HepG2 (cell line): ENCODE results near the gene ANKEF1. TPM values are rescaled to one million over a fixed set of nuclear protein-coding genes. Genes with fewer than 3 reads are reported as not detected.

Experiments
- ATAC-seq: fragments of 200-7000 bp; cut with Tn5 transposase; 3 replicates; pipeline ENCODE4 v1.9.1; 2020; ENCODE audit warnings: mild to moderate bottlenecking, moderate library complexity
- BruUV-seq: library from RNA; stranded (reverse); fragments of 400-500 nt; replicated peaks from 2 replicates; lab custom pipeline; 2021; lab: Mats Ljungman, UMichigan
- CTCF ChIA-PET: fragments of 300-600 bp; formaldehyde crosslinking; extraction: SDS; loops from one replicate; lab custom pipeline; 2021; ENCODE audit warnings: low total read pairs, inconsistent platforms, low intra/inter-chr PET ratio; lab: Yijun Ruan, JAX
- POLR2A ChIA-PET: fragments of 350-600 bp; sonication (Branson Sonifier 250); formaldehyde crosslinking; loops from one replicate; lab custom pipeline; 2020; ENCODE audit warnings: antibody characterized with exemption, inconsistent platforms; lab: Yijun Ruan, JAX
- DNase-seq: peaks from one replicate; pipeline ENCODE4 v3.0.0-alpha.2; 2015; ENCODE audit warnings: low spot score
- FAIRE-seq: peaks from 3 replicates; lab custom pipeline; 2011; peaks lifted over from hg19 to GRCh38; lab: Jason Lieb, UNC
- H2AFZ ChIP-seq: one replicate; pipeline ENCODE4 v1.6.1; 2011; ENCODE audit warnings: low read length, inconsistent platforms
- H3K27ac ChIP-seq: fragments of 300-600 bp; 3 replicates; pipeline ENCODE4 v1.8.0; 2011; ENCODE audit warnings: mixed run types, mild to moderate bottlenecking, mixed read lengths, low read length, inconsistent platforms; ENCODE audit not compliant: insufficient read depth; ENCODE audit errors: extremely low read length
- H3K27me3 ChIP-seq, 2 experiments: fragments of 200-600 bp in 1 of 2; 2 replicates in 1 of 2; 3 replicates in 1 of 2; pipeline versions ENCODE4 v1.6.0 to v1.8.0; 2011; ENCODE audit warnings: low read length in 2 of 2, mild to moderate bottlenecking in 2 of 2, moderate library complexity in 2 of 2, inconsistent platforms in 1 of 2; ENCODE audit not compliant: insufficient read depth in 2 of 2, control insufficient read depth in 1 of 2
- H3K36me3 ChIP-seq, 2 experiments: fragments of 200-600 bp in 1 of 2; replicated peaks in 1 of 2; 2 replicates in 1 of 2; 3 replicates in 1 of 2; pipeline versions ENCODE4 v1.5.1 to v1.8.0; 2011; ENCODE audit warnings: low read length in 2 of 2, inconsistent platforms in 1 of 2; ENCODE audit not compliant: insufficient read depth in 2 of 2, control insufficient read depth in 1 of 2
- H3K4me1 ChIP-seq: 2 replicates; pipeline ENCODE4 v1.5.1; 2012; ENCODE audit warnings: low read length, inconsistent platforms; ENCODE audit not compliant: insufficient read depth
- H3K4me2 ChIP-seq: 2 replicates; pipeline ENCODE4 v1.6.0; 2011; ENCODE audit warnings: low read depth, low read length, inconsistent platforms
- H3K4me3 ChIP-seq, 3 experiments: fragments of 200-600 bp in 1 of 3; sonication (generic), shearing (Covaris generic) in 1 of 3; replicated peaks in 1 of 3; 2 replicates each; pipeline ENCODE4 v1.5.1; 2011 to 2016; ENCODE audit warnings: low read length in 3 of 3, inconsistent platforms in 2 of 3, low read depth in 2 of 3, mild to moderate bottlenecking in 2 of 3, control low read depth in 1 of 3, mixed read lengths in 1 of 3; ENCODE audit not compliant: insufficient read depth in 1 of 3
- H3K79me2 ChIP-seq: one replicate; pipeline ENCODE4 v1.6.1; 2011; ENCODE audit warnings: low read length, inconsistent platforms; ENCODE audit not compliant: insufficient read depth
- H3K9ac ChIP-seq: 2 replicates; pipeline ENCODE4 v1.6.0; 2011; ENCODE audit warnings: mild to moderate bottlenecking, low read depth, low read length, inconsistent platforms; ENCODE audit not compliant: insufficient read depth
- H3K9me3 ChIP-seq: 2 replicates; pipeline ENCODE4 v1.5.1; 2012; ENCODE audit warnings: mild to moderate bottlenecking, low read length
- H4K20me1 ChIP-seq: 2 replicates; pipeline ENCODE4 v1.6.0; 2011; ENCODE audit warnings: inconsistent platforms, mild to moderate bottlenecking, low read length, moderate library complexity; ENCODE audit not compliant: insufficient read depth
- AGO1 ChIP-seq: fragments of 200-400 bp; formaldehyde crosslinking; IDR thresholded peaks from 2 replicates; pipeline ENCODE4 v1.6.1; 2017; ENCODE audit warnings: mild to moderate bottlenecking, low read depth, low read length, moderate library complexity; ENCODE audit not compliant: poor library complexity, severe bottlenecking
- ATF1 ChIP-seq: IDR thresholded peaks from 2 replicates; pipeline ENCODE4 v1.6.1; 2016; ENCODE audit warnings: mild to moderate bottlenecking, control low read depth
- ATRX ChIP-seq: sonication (generic); formaldehyde crosslinking; IDR thresholded peaks from 2 replicates; pipeline ENCODE4 v1.4.0; 2020; ENCODE audit warnings: missing genetic modification reagents, borderline replicate concordance
- CERS6 ChIP-seq: sonication (generic); formaldehyde crosslinking; IDR thresholded peaks from 2 replicates; pipeline ENCODE4 v1.5.0; 2020; ENCODE audit warnings: missing genetic modification reagents
- ELK4 ChIP-seq: sonication (generic); formaldehyde crosslinking; IDR thresholded peaks from 2 replicates; pipeline ENCODE4 v1.9.0; 2021; ENCODE audit warnings: missing genetic modification reagents, borderline replicate concordance
- FOXK2 ChIP-seq: fragments of 450-650 bp; IDR thresholded peaks from 2 replicates; pipeline ENCODE4 v1.6.1; 2016
- GTF3A ChIP-seq: sonication (generic); formaldehyde crosslinking; conservative IDR thresholded peaks from 2 replicates; pipeline ENCODE4 v1.4.0; 2020; ENCODE audit warnings: mild to moderate bottlenecking, missing genetic modification reagents
- HOXD1 ChIP-seq: sonication (generic); formaldehyde crosslinking; IDR thresholded peaks from 2 replicates; pipeline ENCODE4 v1.5.0; 2020; ENCODE audit warnings: missing genetic modification reagents
- JUNB ChIP-seq: sonication (generic); formaldehyde crosslinking; IDR thresholded peaks from 2 replicates; pipeline ENCODE4 v1.8.0; 2022; ENCODE audit warnings: missing genetic modification reagents, mild to moderate bottlenecking, borderline replicate concordance
- MAX ChIP-seq: IDR thresholded peaks from 2 replicates; pipeline ENCODE4 v1.6.1; 2012; ENCODE audit warnings: inconsistent platforms
- REPIN1 ChIP-seq: sonication (generic); formaldehyde crosslinking; IDR thresholded peaks from 2 replicates; pipeline ENCODE4 v1.8.0; 2022; ENCODE audit warnings: missing genetic modification reagents, low read depth, mild to moderate bottlenecking, borderline replicate concordance
- SOX6 ChIP-seq, 2 experiments: fragments of 450-650 bp in 1 of 2; sonication (generic) in 1 of 2; formaldehyde crosslinking in 1 of 2; IDR thresholded peaks; 2 replicates each; pipeline versions ENCODE4 v1.4.0 to v1.6.1; 2017 to 2020; ENCODE audit warnings: antibody characterized with exemption in 1 of 2, mild to moderate bottlenecking in 1 of 2, missing genetic modification reagents in 1 of 2
- WGBS: methylation state at CpG from one replicate; pipeline ENCODE4 v1.1.6; 2017; ENCODE audit warnings: low lambda C conversion rate; 5-methylcytosine and 5-hydroxymethylcytosine counted together
- in situ Hi-C: cut with HindIII; loops from 2 replicates; pipeline ENCODE4 v1.10.0; 2017; ENCODE audit warnings: low pct_unique_long_range_greater_than_20kb; ENCODE audit not compliant: extremely low pct_ligation_motif_present
- intact Hi-C: fragments of 100-400 bp; cut with micrococcal nuclease; formaldehyde crosslinking; loops from one replicate; pipeline ENCODE4 v1.10.0; 2022; ENCODE audit not compliant: unreplicated experiment
- polyA plus RNA-seq, 8 experiments: library from polyadenylated mRNA; depleted of rRNA in 3 of 8; stranded (reverse) in 7 of 8; unstranded in 1 of 8; fragments of >200 nt; fragmentation: Illumina TruSeq in 4 of 8; extraction: Trizol in 4 of 8; gene quantifications; 2 replicates each; pipeline versions ENCODE4 v1.2.1 to v1.2.3, GENCODE V29; 2011 to 2016; ENCODE audit warnings: low read depth in 4 of 8, missing spikeins in 1 of 8, mixed read lengths in 1 of 8; ENCODE audit not compliant: insufficient read depth in 1 of 8
- total RNA-seq, 5 experiments: library from RNA; depleted of rRNA; stranded (reverse); fragments of >200 nt; fragmentation: Illumina TruSeq; extraction: Trizol; gene quantifications; 2 replicates each; pipeline ENCODE4 v1.2.3, GENCODE V29; 2016; ENCODE audit warnings: low read depth in 1 of 5

ANKEF1 gene
- total and polyA plus RNA-seq, 2 of the 13 experiments (the other 11 are each of a cell fraction or from before 2014, with no cell fraction given) = 3.1 to 8.6 TPM

DNA sequence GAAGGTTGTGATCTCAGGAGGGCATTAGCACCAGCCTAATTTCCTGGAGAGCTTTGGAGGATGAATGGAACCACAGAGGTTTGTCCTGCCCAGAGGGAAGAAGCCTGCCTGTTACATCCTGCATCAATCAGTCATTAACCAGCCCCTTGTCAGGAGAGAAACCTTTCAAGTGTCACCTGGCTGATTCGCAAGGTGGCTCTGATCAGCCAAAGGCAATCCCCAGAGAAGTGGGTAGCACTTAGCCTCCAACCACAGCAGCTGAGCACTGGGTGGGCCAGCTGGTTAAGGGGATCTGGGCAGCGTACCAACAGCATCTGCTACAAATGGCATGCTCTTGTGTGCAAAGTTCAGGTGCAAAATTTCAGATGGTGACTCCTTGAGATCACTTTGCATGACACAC, 26.9 kb downstream of the ANKEF1 start:
- H3K4me2 ChIP-seq = no peak overlapping the region
- no peaks in the 10 kb centered on the region for H3K4me1 ChIP-seq
- TF ChIP-seq ELK4 (CRISPR knock-in tag) (no peak), HOXD1 (CRISPR knock-in tag) (no peak), FOXK2 (no peak), SOX6 (IDR thresholded peaks at IDR 0.05) (no peak), SOX6 (CRISPR knock-in tag; IDR thresholded peaks at IDR 0.05) (no peak), REPIN1 (no peak), ATRX (CRISPR knock-in tag) (no peak), GTF3A (CRISPR knock-in tag) (no peak), JUNB (no peak), ATF1 (CRISPR knock-in tag) (no peak), CERS6 (CRISPR knock-in tag) (no peak), MAX (no peak), AGO1 (no peak)
- no peaks in the 10 kb centered on the region for H4K20me1 ChIP-seq
- no peak overlapping the region for H3K4me3 ChIP-seq
- no peak overlapping the region for H2AFZ ChIP-seq
- BruUV-seq = no TSS peak
- no peak for FAIRE-seq
- ATAC-seq = no peak
- H3K36me3 ChIP-seq = no peaks in the 10 kb centered on the region
- H3K9ac ChIP-seq = no peak overlapping the region
- ChIA-PET CTCF (no interaction called here), POLR2A (no interaction called here)
- no peaks in the 10 kb centered on the region for H3K27me3 ChIP-seq
- no peak overlapping the region for H3K27ac ChIP-seq
- H3K79me2 ChIP-seq = no peaks in the 10 kb centered on the region
- intact Hi-C loops = no loop called here
- no peaks in the 10 kb centered on the region for H3K9me3 ChIP-seq
- no peak for DNase-seq
- 42% methylated on average over 2 of the region's 2 CpGs for WGBS
- in situ Hi-C loops = no loop called here
